Left lung (tissue), 10 donors: ENCODE data around the gene C19orf85. TPM values are rescaled to one million over a fixed set of nuclear protein-coding genes. Genes with fewer than 3 reads are reported as not detected.
"Not testable (repeated sequence)": the region's sequence is repeated elsewhere in the genome, so short reads cannot be mapped to it uniquely, and the experiment has no call there.

Experiments
- ATAC-seq: fragments of 200-7000 bp; cut with Tn5 transposase; one replicate; pipeline ENCODE4 v1.9.1; 2020; ENCODE audit warnings: moderate library complexity
- DNase-seq, 4 donors: peaks; one replicate each; pipeline ENCODE4 v3.0.0-alpha.2; 2013 to 2020
- H3K27ac ChIP-seq, 2 donors: fragments of 200-600 bp; sonication (generic) in 1 of 2; one replicate each; pipeline versions ENCODE4 v1.5.0 to v1.8.0; 2020 to 2021
- H3K27me3 ChIP-seq, 2 donors: fragments of 200-600 bp; sonication (generic) in 1 of 2; one replicate each; pipeline versions ENCODE4 v1.5.0 to v1.8.0; 2020 to 2021
- H3K36me3 ChIP-seq, 2 donors: fragments of 200-600 bp; sonication (generic) in 1 of 2; one replicate each; pipeline versions ENCODE4 v1.5.0 to v1.8.0; 2020 to 2021
- H3K4me1 ChIP-seq, 2 donors: fragments of 200-600 bp; one replicate each; pipeline ENCODE4 v1.8.0; 2021
- H3K4me3 ChIP-seq, 2 donors: fragments of 200-600 bp; sonication (generic) in 1 of 2; one replicate each; pipeline versions ENCODE4 v1.5.0 to v1.8.0; 2020 to 2021; ENCODE audit warnings: mild to moderate bottlenecking in 1 of 2
- H3K9me3 ChIP-seq, 2 donors: fragments of 200-600 bp; sonication (generic) in 1 of 2; one replicate each; pipeline versions ENCODE4 v1.5.0 to v1.8.0; 2020 to 2021
- intact Hi-C, 2 donors: fragments of 100-400 bp; cut with DNase I; formaldehyde crosslinking; loops; one replicate each; pipeline versions ENCODE4 v1.11.2 to v1.14.2; 2022
- polyA plus RNA-seq, 6 donors: library from polyadenylated mRNA; unstranded; fragments of 120-200 nt; gene quantifications; one replicate each; pipeline ENCODE4 v1.2.1, GENCODE V29; 2013; ENCODE audit not compliant: insufficient read length in 6 of 6
- total RNA-seq, 2 donors: library from RNA; stranded (reverse); fragmentation: NEBNext Ultra II Directional; extraction: Animal tissue kit (Norgen Biotek cat#: 25700); gene quantifications; one replicate each; pipeline ENCODE4 v1.2.1, GENCODE V29; 2021
- TF ChIP-seq, protein P1 (sequence below), 2 donors: fragments of 200-600 bp; sonication (generic) in 1 of 2; IDR thresholded peaks; one replicate each; pipeline versions ENCODE4 v1.5.0 to v1.8.0; 2021; ENCODE audit warnings: antibody characterized with exemption in 2 of 2
- donor health status: DM: no; HTN: yes; CAD: no.
- donor health status: DM: no; HTN: no; CAD: no.

Gene C19orf85
- total and polyA plus RNA-seq, 8 donors = not detected

DNA sequence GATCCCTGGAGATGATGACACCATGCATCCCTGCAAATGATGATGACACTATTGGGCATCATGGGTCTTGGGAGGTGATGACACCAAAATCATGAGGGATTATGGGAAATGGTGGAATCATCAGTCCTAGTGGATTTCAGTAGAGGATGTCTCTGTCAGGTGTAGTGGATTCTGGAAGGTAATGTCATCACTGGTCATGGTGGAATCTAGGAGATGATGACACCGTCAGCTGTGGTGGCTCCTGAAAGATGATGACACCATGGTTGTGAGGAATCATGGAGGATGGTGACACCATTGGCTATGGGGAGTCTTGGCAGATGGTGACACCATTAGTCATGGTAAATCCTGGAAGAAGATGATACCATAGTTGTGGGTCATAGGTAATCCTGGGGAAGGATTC, 33.4 kb downstream of the C19orf85 start:
- intact Hi-C loops = no loop called here
- H3K27me3 ChIP-seq = peaks cover 16 to 79% of the 10 kb centered on the region in 2 donors
- TF ChIP-seq, protein P1, sequence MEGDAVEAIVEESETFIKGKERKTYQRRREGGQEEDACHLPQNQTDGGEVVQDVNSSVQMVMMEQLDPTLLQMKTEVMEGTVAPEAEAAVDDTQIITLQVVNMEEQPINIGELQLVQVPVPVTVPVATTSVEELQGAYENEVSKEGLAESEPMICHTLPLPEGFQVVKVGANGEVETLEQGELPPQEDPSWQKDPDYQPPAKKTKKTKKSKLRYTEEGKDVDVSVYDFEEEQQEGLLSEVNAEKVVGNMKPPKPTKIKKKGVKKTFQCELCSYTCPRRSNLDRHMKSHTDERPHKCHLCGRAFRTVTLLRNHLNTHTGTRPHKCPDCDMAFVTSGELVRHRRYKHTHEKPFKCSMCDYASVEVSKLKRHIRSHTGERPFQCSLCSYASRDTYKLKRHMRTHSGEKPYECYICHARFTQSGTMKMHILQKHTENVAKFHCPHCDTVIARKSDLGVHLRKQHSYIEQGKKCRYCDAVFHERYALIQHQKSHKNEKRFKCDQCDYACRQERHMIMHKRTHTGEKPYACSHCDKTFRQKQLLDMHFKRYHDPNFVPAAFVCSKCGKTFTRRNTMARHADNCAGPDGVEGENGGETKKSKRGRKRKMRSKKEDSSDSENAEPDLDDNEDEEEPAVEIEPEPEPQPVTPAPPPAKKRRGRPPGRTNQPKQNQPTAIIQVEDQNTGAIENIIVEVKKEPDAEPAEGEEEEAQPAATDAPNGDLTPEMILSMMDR (IDR thresholded peaks at IDR 0.05) = no peak
- no peak overlapping the region for H3K4me3 ChIP-seq
- DNase-seq (no peak), ATAC-seq (no peak)
- no peaks in the 10 kb centered on the region for H3K9me3 ChIP-seq
- H3K4me1 ChIP-seq = no peaks in the 10 kb centered on the region
- H3K36me3 ChIP-seq = no peaks in the 10 kb centered on the region
- no peak overlapping the region for H3K27ac ChIP-seq

DNA sequence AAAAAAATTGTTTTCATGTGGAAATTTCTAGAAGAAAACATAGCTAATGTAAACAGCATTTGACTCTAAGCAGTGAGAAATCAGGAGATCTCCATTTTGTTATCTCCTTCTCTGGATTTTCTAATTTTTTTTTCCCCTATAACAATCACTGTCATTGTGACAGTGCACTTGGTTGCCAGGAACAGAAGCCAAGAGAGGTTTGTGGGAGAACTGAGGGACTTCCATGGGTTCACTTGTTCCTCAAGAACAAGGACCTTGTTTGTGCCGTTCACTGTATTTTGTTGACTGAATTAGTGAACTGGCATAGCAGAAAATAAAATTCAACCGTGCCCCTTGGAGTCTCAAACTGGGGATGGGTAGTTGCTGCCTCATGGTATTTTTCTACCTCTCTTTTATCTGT, 38.5 kb downstream of the C19orf85 start:
- no peak overlapping the region for H3K27ac ChIP-seq
- TF ChIP-seq, protein P1 (IDR thresholded peaks at IDR 0.05) = no peak
- H3K9me3 ChIP-seq = no peaks in the 10 kb centered on the region
- no peak overlapping the region for H3K4me3 ChIP-seq
- no peak for ATAC-seq
- H3K27me3 ChIP-seq = peaks cover 0 to 77% of the 10 kb centered on the region in 2 donors
- H3K4me1 ChIP-seq = no peaks in the 10 kb centered on the region
- intact Hi-C loops = no loop called here
- DNase-seq = no peak
- no peaks in the 10 kb centered on the region for H3K36me3 ChIP-seq

DNA sequence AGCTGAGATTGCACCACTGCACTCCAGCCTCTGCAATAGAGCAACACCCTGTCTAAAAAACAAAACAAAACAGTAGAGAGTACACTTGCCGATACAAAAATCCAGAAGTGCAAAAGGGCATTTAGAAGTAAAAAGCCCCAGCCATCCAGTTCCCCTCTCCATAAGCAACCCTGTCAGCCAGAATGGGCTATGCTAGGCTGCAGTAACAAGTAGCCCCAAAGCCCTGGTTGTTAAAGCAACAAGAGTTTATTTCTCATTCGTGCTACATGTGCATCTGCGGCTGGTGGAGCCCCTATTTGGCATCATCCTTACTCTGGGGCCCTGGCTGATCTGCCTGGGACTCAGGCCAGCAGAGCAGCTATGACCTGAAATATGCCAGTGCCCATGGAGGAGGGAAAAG, 40.0 kb downstream of the C19orf85 start:
- no peak overlapping the region for H3K27ac ChIP-seq
- H3K9me3 ChIP-seq = no peaks in the 10 kb centered on the region
- H3K4me1 ChIP-seq = no peaks in the 10 kb centered on the region
- no peak overlapping the region for H3K4me3 ChIP-seq
- no peaks in the 10 kb centered on the region for H3K36me3 ChIP-seq
- TF ChIP-seq, protein P1 (IDR thresholded peaks at IDR 0.05) = no peak
- ATAC-seq (no peak), DNase-seq (no peak)
- H3K27me3 ChIP-seq = peaks cover 0 to 68% of the 10 kb centered on the region in 2 donors
- intact Hi-C loops = no loop called here

DNA sequence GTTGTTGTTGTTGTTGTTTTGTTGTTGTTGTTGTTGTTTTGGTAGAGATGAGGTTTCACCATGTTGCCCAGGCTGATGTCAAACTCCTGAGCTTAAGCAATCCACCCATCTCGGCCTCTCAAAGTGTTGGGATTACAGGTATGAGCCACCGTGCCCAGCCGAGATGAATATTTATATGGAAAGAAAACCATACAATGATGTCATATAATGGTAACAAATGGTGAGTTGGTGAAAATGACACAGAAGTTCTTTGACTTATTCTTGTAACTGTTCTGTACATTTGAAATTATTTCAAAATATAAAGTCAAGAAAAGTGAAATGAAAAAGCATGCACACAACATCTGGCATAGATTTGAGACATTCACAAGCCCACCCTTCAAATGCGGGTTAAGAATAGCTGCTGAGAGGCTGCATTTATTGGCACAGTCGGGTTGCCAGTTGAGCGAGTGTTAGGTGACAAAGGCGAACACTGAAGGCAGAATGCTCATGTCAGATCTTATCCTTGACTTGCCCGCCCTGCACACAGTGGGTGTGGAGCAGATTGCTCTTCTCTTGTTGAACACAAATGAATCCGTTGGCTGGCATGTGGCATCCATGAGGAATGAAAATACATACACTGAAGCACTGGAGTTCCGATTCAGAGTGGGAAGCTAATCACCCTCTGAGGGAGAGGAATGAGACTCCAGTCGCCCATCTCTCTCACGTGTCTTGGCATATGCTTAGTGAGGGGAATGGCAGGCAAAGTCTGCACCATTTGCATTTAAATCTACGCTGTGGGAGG, 41.1 kb downstream of the C19orf85 start:
- ATAC-seq (no peak), DNase-seq (no peak)
- Histone ChIP-seq H3K9me3 (no peaks in the 10 kb centered on the region), H3K36me3 (no peaks in the 10 kb centered on the region), H3K4me3 (no peak overlapping the region), H3K27me3 (peaks cover 0 to 66% of the 10 kb centered on the region in 2 donors), H3K4me1 (no peaks in the 10 kb centered on the region), H3K27ac (no peak overlapping the region)
- intact Hi-C loops = no loop called here
- TF ChIP-seq, protein P1 (IDR thresholded peaks at IDR 0.05) = no peak

DNA sequence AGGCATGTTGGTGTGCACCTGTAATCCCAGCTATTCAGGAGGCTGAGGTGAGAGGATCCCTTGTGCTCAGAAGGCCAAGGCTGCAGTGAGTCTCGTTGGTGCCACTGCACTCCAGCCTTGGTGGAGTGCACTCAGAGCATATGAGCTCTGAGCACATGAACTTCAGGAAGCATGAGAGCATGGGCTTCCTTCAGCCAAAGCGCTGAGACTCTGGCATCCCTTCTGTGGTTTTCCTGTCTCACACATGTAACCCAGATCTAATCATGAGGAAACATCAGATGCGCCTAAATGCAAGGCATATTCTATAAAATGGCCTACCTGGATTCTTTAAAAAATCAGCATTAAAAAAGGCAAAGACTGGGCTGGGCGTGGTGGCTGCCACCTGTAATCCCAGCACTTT, 43.3 kb downstream of the C19orf85 start:
- H3K27me3 ChIP-seq = peaks cover 0 to 48% of the 10 kb centered on the region in 2 donors
- DNase-seq, H3K27ac ChIP-seq, H3K36me3 ChIP-seq, ATAC-seq, H3K4me3 ChIP-seq, H3K4me1 ChIP-seq, intact Hi-C loops, H3K9me3 ChIP-seq: not testable (repeated sequence)
